Measurements from ENCODE around the gene UNC119. TPM values are rescaled to one million over a fixed set of nuclear protein-coding genes. Genes with fewer than 3 reads are reported as not detected.
A peak's percentile ranks its signal among the peaks of the same experiment; 100 is the strongest.

The UNC119 gene
- total RNA-seq, 2 donors from 2014 or later: 45.3 to 53.8 TPM

GRCh38 chr17:28570716-28571360 is 18.4 kb upstream of the UNC119 start:
- Mint-ChIP-seq H3K27me3 (ENCODE audit: low read depth) (no peaks in the 10 kb centered on the region), H3K27ac (peak overlapping the region; percentile 86), H3K36me3 (ENCODE audit: insufficient read depth in 2 of 2) (peaks cover 3 to 5% of the 10 kb centered on the region in 2 donors), H3K9me3 (no peaks in the 10 kb centered on the region), H3K4me3 (peak overlapping the region; percentile 90), H3K4me1 (ENCODE audit: low read depth) (peaks cover 57% of the 10 kb centered on the region)
- peak; percentile 53 to 55 for ATAC-seq (replicated peaks in 1 of 2)
- DNase-seq: peak; percentile 58 to 62

GRCh38 chr17:28569446-28569845 is 17.0 kb upstream of the UNC119 start:
- Mint-ChIP-seq H3K4me1 (ENCODE audit: low read depth) (peaks cover 56% of the 10 kb centered on the region), H3K27ac (peak overlapping the region; percentile 26), H3K36me3 (ENCODE audit: insufficient read depth in 2 of 2) (peaks cover 3 to 5% of the 10 kb centered on the region in 2 donors)

GRCh38 chr17:28567604-28568003 is 15.2 kb upstream of the UNC119 start:
- no peaks in the 10 kb centered on the region for H3K9me3 Mint-ChIP-seq
- peak overlapping the region in 1 of 2 donors; percentile 0 for H3K4me3 Mint-ChIP-seq
- ATAC-seq (replicated peaks in 1 of 2) (no peak), DNase-seq (no peak)
- H3K27ac Mint-ChIP-seq: peak overlapping the region; percentile 20
- peaks cover 3 to 6% of the 10 kb centered on the region in 2 donors for H3K36me3 Mint-ChIP-seq (ENCODE audit: insufficient read depth in 2 of 2)
- peaks cover 51% of the 10 kb centered on the region for H3K4me1 Mint-ChIP-seq (ENCODE audit: low read depth)
- no peaks in the 10 kb centered on the region for H3K27me3 Mint-ChIP-seq (ENCODE audit: low read depth)

More at GRCh38 chr17:28569446-28569845, 17.0 kb upstream of the UNC119 start:
- Mint-ChIP-seq H3K4me3 (peak overlapping the region; percentile 72 to 90), H3K9me3 (no peaks in the 10 kb centered on the region), H3K27me3 (ENCODE audit: low read depth) (no peaks in the 10 kb centered on the region)
- DNase-seq (no peak), ATAC-seq (replicated peaks in 1 of 2) (no peak)

- H3K36me3 Mint-ChIP-seq (ENCODE audit: insufficient read depth in 2 of 2): peaks cover 2 to 12% of the 10 kb centered on the region in 2 donors
- DNase-seq: no peak
- no peak overlapping the region for H3K4me3 Mint-ChIP-seq
- no peak for ATAC-seq (replicated peaks in 1 of 2)
- no peaks in the 10 kb centered on the region for H3K9me3 Mint-ChIP-seq
- H3K4me1 Mint-ChIP-seq (ENCODE audit: low read depth): peaks cover 17% of the 10 kb centered on the region
- H3K27ac Mint-ChIP-seq: no peak overlapping the region
- H3K27me3 Mint-ChIP-seq (ENCODE audit: low read depth): no peaks in the 10 kb centered on the region
Observed at GRCh38 chr17:28563475-28563874, 11.1 kb upstream of the UNC119 start.

GRCh38 chr17:28555022-28555421 is 2.6 kb upstream of the UNC119 start:
- H3K36me3 Mint-ChIP-seq (ENCODE audit: insufficient read depth in 2 of 2): peaks cover 6 to 30% of the 10 kb centered on the region in 2 donors
- H3K27me3 Mint-ChIP-seq (ENCODE audit: low read depth): no peaks in the 10 kb centered on the region
- DNase-seq: no peak
- no peak for ATAC-seq (replicated peaks in 1 of 2)
- H3K27ac Mint-ChIP-seq: no peak overlapping the region
- no peak overlapping the region for H3K4me3 Mint-ChIP-seq
- H3K4me1 Mint-ChIP-seq (ENCODE audit: low read depth): peaks cover 38% of the 10 kb centered on the region
- H3K9me3 Mint-ChIP-seq: no peaks in the 10 kb centered on the region

GRCh38 chr17:28554565-28554964 is 2.1 kb upstream of the UNC119 start:
- H3K36me3 Mint-ChIP-seq (ENCODE audit: insufficient read depth in 2 of 2): peaks cover 4 to 28% of the 10 kb centered on the region in 2 donors
- no peaks in the 10 kb centered on the region for H3K27me3 Mint-ChIP-seq (ENCODE audit: low read depth)
- peaks cover 42% of the 10 kb centered on the region for H3K4me1 Mint-ChIP-seq (ENCODE audit: low read depth)
- no peak overlapping the region for H3K4me3 Mint-ChIP-seq
- ATAC-seq (replicated peaks in 1 of 2) (no peak), DNase-seq (no peak)
- no peak overlapping the region for H3K27ac Mint-ChIP-seq
- no peaks in the 10 kb centered on the region for H3K9me3 Mint-ChIP-seq

- H3K36me3 Mint-ChIP-seq (ENCODE audit: insufficient read depth in 2 of 2): peaks cover 4 to 25% of the 10 kb centered on the region in 2 donors
- no peaks in the 10 kb centered on the region for H3K9me3 Mint-ChIP-seq
- H3K4me1 Mint-ChIP-seq (ENCODE audit: low read depth): peaks cover 58% of the 10 kb centered on the region
- ATAC-seq (replicated peaks in 1 of 2) (no peak), DNase-seq (no peak)
- H3K4me3 Mint-ChIP-seq: peak overlapping the region; percentile 83 to 85
- no peaks in the 10 kb centered on the region for H3K27me3 Mint-ChIP-seq (ENCODE audit: low read depth)
- H3K27ac Mint-ChIP-seq: no peak overlapping the region
Observed at GRCh38 chr17:28553000-28553505, 629 bp upstream of the UNC119 start.

GRCh38 chr17:28551421-28552175 is 826 bp downstream of the UNC119 start:
- no peak for DNase-seq
- no peak overlapping the region for H3K27ac Mint-ChIP-seq
- H3K4me3 Mint-ChIP-seq: peak overlapping the region; percentile 85 to 97
- H3K27me3 Mint-ChIP-seq (ENCODE audit: low read depth): no peaks in the 10 kb centered on the region
- peaks cover 54% of the 10 kb centered on the region for H3K4me1 Mint-ChIP-seq (ENCODE audit: low read depth)
- ATAC-seq (replicated peaks in 1 of 2): no peak
- no peaks in the 10 kb centered on the region for H3K9me3 Mint-ChIP-seq
- H3K36me3 Mint-ChIP-seq (ENCODE audit: insufficient read depth in 2 of 2): peaks cover 3 to 19% of the 10 kb centered on the region in 2 donors

- H3K4me1 Mint-ChIP-seq (ENCODE audit: low read depth): peaks cover 54% of the 10 kb centered on the region
- no peaks in the 10 kb centered on the region for H3K27me3 Mint-ChIP-seq (ENCODE audit: low read depth)
- DNase-seq: no peak
- H3K27ac Mint-ChIP-seq: no peak overlapping the region
- no peak for ATAC-seq (replicated peaks in 1 of 2)
- H3K9me3 Mint-ChIP-seq: no peaks in the 10 kb centered on the region
- H3K36me3 Mint-ChIP-seq (ENCODE audit: insufficient read depth in 2 of 2): peaks cover 0 to 13% of the 10 kb centered on the region in 2 donors
- H3K4me3 Mint-ChIP-seq: peak overlapping the region; percentile 85 to 97
Observed at GRCh38 chr17:28550858-28551257, 1.6 kb downstream of the UNC119 start.

GRCh38 chr17:28549236-28550132 is 2.9 kb downstream of the UNC119 start:
- Mint-ChIP-seq H3K27me3 (ENCODE audit: low read depth) (no peaks in the 10 kb centered on the region), H3K4me1 (ENCODE audit: low read depth) (peaks cover 54% of the 10 kb centered on the region), H3K4me3 (peak overlapping the region; percentile 64 to 97), H3K27ac (peak overlapping the region; percentile 83), H3K9me3 (no peaks in the 10 kb centered on the region), H3K36me3 (ENCODE audit: insufficient read depth in 2 of 2) (peaks cover 0 to 10% of the 10 kb centered on the region in 2 donors)
- DNase-seq: peak; percentile 68 to 74
- ATAC-seq (replicated peaks in 1 of 2): peak; percentile 68 to 76

- DNase-seq (no peak), ATAC-seq (replicated peaks in 1 of 2) (no peak)
- H3K9me3 Mint-ChIP-seq: no peaks in the 10 kb centered on the region
- H3K36me3 Mint-ChIP-seq (ENCODE audit: insufficient read depth in 2 of 2): peaks cover 0 to 3% of the 10 kb centered on the region in 2 donors
- peaks cover 50% of the 10 kb centered on the region for H3K4me1 Mint-ChIP-seq (ENCODE audit: low read depth)
- no peaks in the 10 kb centered on the region for H3K27me3 Mint-ChIP-seq (ENCODE audit: low read depth)
- peak overlapping the region; percentile 64 to 97 for H3K4me3 Mint-ChIP-seq
- peak overlapping the region; percentile 83 for H3K27ac Mint-ChIP-seq
Observed at GRCh38 chr17:28548417-28549130, 3.9 kb downstream of the UNC119 start.

All from activated T-cell treated with anti-CD3 and anti-CD28 coated beads, Interleukin-2, amount 50 U/mL, for 72 hours (primary cell).